GM12864 (cell line): ENCODE results near the gene NDFIP2.

Experiments
- DNase-seq: peaks from one replicate; pipeline ENCODE4 v3.0.0-alpha.2; 2011; ENCODE audit warnings: low read depth
- H3K4me3 ChIP-seq: 2 replicates; pipeline ENCODE4 v1.5.1; 2011; ENCODE audit warnings: mild to moderate bottlenecking, low read depth, low read length, control low read depth
- TF ChIP-seq, protein P1 (sequence below): IDR thresholded peaks from 2 replicates; pipeline ENCODE4 v1.5.1; 2011; ENCODE audit warnings: low read depth, mild to moderate bottlenecking, moderate library complexity, low read length, control low read depth, inconsistent platforms; ENCODE audit errors: missing control alignments

NDFIP2 gene

DNA sequence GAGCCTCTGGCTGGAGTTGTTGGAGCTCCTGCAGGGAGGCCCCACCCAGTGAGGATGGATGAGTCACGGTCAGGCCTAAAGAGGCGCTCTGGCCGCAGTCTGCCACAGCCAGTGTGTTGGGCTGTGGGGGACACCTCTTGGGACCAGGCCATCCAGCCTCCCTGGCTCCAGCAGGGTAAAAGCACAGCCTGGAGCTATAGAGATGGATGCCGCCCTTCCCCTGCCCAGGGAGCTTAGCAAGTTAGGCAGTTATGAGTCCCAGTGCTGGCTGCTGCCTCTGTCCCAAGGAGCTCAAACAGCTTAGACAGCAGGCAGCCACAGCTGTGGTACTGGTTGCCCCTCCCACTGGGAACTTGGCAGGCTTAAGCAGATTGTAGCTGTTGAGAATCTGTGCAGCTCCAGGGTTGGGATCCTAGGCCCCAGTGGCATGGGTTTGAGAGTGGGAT lies 100.9 kb downstream of the NDFIP2 start:
- DNase-seq: no peak
- no peak overlapping the region for H3K4me3 ChIP-seq
- TF ChIP-seq, protein P1, sequence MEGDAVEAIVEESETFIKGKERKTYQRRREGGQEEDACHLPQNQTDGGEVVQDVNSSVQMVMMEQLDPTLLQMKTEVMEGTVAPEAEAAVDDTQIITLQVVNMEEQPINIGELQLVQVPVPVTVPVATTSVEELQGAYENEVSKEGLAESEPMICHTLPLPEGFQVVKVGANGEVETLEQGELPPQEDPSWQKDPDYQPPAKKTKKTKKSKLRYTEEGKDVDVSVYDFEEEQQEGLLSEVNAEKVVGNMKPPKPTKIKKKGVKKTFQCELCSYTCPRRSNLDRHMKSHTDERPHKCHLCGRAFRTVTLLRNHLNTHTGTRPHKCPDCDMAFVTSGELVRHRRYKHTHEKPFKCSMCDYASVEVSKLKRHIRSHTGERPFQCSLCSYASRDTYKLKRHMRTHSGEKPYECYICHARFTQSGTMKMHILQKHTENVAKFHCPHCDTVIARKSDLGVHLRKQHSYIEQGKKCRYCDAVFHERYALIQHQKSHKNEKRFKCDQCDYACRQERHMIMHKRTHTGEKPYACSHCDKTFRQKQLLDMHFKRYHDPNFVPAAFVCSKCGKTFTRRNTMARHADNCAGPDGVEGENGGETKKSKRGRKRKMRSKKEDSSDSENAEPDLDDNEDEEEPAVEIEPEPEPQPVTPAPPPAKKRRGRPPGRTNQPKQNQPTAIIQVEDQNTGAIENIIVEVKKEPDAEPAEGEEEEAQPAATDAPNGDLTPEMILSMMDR: no peak

DNA sequence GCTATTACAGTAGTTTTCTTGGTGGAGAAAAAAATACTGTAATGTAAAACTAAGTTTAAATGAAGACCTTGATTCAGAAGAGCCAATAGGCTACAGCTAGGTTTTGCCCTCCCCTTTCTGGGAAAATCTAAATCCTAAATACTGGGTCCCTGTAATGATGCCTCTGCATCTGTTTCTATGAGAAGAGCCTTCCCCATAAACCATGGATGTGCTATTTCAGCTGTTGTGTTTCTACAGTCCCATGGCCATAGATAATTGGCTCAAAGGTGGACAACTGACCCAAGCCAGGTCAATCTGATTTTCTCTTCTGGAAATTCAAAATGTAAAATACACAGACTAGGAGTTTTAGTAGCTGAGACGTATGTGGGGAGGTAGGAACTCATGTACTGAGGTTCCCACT lies 101.9 kb downstream of the NDFIP2 start:
- DNase-seq: no peak
- no peak overlapping the region for H3K4me3 ChIP-seq
- TF ChIP-seq, protein P1: no peak

DNA sequence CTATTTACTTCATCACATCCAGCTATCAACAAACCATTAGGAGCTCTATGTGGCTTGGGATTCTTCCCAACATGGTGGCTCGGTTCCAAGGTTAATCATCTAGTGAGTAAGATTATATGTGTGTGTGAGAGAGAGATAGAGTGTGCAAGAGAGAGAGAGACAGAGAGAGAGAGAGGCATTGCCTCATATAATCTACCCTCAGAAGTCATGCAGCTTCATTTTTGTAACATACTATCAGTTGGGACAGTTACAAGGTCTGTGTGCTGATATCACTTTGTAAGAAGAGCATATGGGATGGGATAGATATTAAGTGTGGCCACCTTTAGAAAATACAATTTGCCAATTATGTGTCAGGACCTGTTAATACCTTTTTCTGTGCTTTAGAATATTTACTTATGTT lies 104.1 kb downstream of the NDFIP2 start:
- DNase-seq: no peak
- no peak overlapping the region for H3K4me3 ChIP-seq
- TF ChIP-seq, protein P1: no peak

DNA sequence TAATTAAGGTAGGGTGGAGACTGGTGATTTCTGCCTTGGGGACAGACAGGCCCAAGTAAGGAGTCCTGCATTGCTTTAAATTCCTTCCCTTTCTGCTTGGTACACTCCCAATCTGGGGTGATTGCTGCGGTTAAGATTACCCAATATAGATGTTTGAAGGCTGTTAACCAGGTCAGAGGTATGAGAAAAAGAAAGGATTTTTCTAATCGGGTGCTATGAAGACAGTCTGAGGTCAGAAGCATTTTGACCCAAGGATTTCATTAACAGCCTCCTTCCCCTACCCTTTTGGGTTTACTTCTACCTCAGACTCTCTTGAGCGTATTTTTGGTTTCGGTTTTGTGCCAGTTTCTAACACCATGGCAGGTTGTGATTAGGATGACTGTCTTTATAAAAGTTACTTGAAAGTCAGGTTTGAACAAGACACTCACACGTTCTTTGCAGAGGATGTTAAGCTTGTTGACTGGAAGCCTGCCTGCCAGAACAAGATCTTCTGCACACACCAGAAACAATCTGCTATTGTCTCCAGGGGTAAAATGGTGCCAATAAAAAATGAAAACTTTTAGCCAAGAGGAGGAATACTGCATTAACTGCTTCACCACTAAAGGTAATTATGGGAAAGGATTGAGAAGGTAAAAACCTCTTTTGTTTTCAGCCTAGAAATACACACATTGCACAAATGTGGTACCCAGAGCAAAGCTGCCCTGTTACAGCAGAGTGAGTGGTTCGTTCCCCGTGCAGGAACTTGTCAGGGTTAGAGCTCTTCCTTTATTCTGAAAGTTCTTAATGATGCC lies 108.8 kb downstream of the NDFIP2 start:
- no peak overlapping the region for H3K4me3 ChIP-seq
- DNase-seq: no peak
- TF ChIP-seq, protein P1: no peak

DNA sequence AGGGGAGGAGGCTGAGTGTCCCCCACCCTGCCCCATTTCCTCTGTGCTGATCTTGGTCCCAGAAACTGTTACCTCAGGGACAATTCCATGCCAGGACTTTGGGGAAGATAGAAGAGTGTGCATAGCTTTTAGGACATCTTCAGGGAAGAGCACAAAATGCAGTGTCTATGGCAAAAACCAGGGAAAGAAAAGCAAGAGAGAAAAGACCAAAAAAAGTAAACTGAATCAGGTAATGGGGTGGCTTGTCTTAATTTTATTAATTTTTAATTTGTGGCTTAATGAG lies 109.4 kb downstream of the NDFIP2 start:
- TF ChIP-seq, protein P1: no peak
- H3K4me3 ChIP-seq: no peak overlapping the region
- no peak for DNase-seq

DNA sequence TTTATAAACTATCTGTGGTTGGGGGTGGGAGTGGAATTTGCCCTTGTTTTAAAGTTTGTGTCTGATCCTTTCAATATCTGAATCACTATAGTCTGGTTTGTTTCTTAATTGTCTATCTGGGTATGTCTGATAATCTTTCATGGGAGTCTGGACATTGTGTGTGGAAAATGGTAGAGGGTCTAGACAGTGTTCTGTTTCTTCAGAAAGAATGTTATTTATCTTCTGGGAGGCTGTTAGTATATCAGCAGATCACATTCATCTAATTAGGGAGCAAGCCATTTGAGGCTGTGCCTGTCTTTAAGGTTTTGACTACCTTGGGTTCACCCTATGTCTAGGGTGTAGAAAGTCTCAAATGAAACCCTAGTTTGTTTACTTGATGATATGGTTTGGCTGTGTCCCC lies 110.5 kb downstream of the NDFIP2 start:
- no peak overlapping the region for H3K4me3 ChIP-seq
- TF ChIP-seq, protein P1: no peak
- no peak for DNase-seq

DNA sequence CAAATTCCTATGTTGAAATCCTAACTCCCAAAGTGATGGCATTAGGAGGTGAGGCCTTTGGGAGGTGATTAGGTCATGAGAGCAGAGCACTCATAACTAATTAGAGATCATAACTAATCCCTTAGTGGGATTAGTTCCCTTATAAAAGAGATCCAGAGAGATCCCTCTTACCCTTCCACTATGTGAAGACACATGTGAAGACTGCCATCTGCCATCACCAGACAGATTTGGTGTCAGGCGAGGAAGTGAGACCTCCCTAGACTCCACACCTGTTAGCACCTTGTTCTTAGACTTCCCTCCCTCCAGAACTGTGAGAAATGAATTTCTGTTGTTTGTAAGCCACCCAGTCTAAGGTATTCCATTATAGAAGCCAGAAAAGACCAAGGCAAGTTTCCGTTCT lies 112.2 kb downstream of the NDFIP2 start:
- TF ChIP-seq, protein P1: no peak

More for the DNA sequence above, 112.2 kb downstream of the NDFIP2 start:
- DNase-seq: no peak
- no peak overlapping the region for H3K4me3 ChIP-seq
